Smooth muscle cell (in vitro differentiated cells): Measurements from ENCODE around the gene RAP1GAP. TPM values are rescaled to one million over a fixed set of nuclear protein-coding genes. Genes with fewer than 3 reads are reported as not detected.

Source experiments
- DNase-seq: peaks from one replicate; lab custom pipeline; 2025; ENCODE audit not compliant: unreplicated experiment; lab: John Stamatoyannopoulos, UW
- H2AFZ ChIP-seq: fragments of 200-600 bp; sonication (generic); 2 replicates; pipeline ENCODE4 v1.6.0; 2016; ENCODE audit warnings: antibody characterized with exemption, low read depth, mild to moderate bottlenecking
- H3F3A ChIP-seq: fragments of 200-600 bp; sonication (generic); 2 replicates; pipeline ENCODE4 v1.6.0; 2017; ENCODE audit warnings: antibody characterized with exemption, low read depth
- H3K27ac ChIP-seq: fragments of 200-600 bp; sonication (generic); 2 replicates; pipeline ENCODE4 v1.5.1; 2016; ENCODE audit warnings: low read depth, mild to moderate bottlenecking
- H3K27me3 ChIP-seq: fragments of 200-600 bp; sonication (generic); 2 replicates; pipeline ENCODE4 v1.6.1; 2016; ENCODE audit warnings: low read depth, mild to moderate bottlenecking
- H3K36me3 ChIP-seq: fragments of 200-600 bp; sonication (generic); 2 replicates; pipeline ENCODE4 v1.5.1; 2016; ENCODE audit warnings: low read depth
- H3K4me1 ChIP-seq: fragments of 200-600 bp; sonication (generic); 2 replicates; pipeline ENCODE4 v1.5.1; 2016; ENCODE audit warnings: low read depth
- H3K4me2 ChIP-seq: fragments of 200-600 bp; sonication (generic); 2 replicates; pipeline ENCODE4 v1.6.0; 2016; ENCODE audit warnings: mild to moderate bottlenecking
- H3K4me3 ChIP-seq: fragments of 200-600 bp; sonication (generic); 2 replicates; pipeline ENCODE4 v1.5.1; 2016; ENCODE audit warnings: mild to moderate bottlenecking
- H3K79me2 ChIP-seq: fragments of 200-600 bp; sonication (generic); 2 replicates; pipeline ENCODE4 v1.6.0; 2016; ENCODE audit warnings: low read depth, mild to moderate bottlenecking
- H3K9ac ChIP-seq: fragments of 200-600 bp; sonication (generic); 2 replicates; pipeline ENCODE4 v1.6.0; 2016; ENCODE audit warnings: low read depth
- H3K9me3 ChIP-seq: fragments of 200-600 bp; sonication (generic); replicated peaks from 2 replicates; pipeline ENCODE4 v1.5.1; 2016; ENCODE audit warnings: low read depth
- H4K20me1 ChIP-seq: fragments of 200-600 bp; sonication (generic); 2 replicates; pipeline ENCODE4 v1.6.0; 2016; ENCODE audit warnings: low read depth
- WGBS: methylation state at CpG from one replicate; pipeline ENCODE4 v1.1.7; 2016; ENCODE audit warnings: low lambda C conversion rate; 5-methylcytosine and 5-hydroxymethylcytosine counted together
- polyA plus RNA-seq: library from polyadenylated mRNA; unstranded; fragments of >200 nt; fragmentation: Nextera tagmentation; extraction: Ambion mirVana; gene quantifications from 2 replicates; pipeline ENCODE4 v1.2.1, GENCODE V29; 2016
- total RNA-seq: library from RNA; depleted of rRNA; stranded (reverse); fragments of >200 nt; gene quantifications from 2 replicates; pipeline ENCODE4 v1.2.3, GENCODE V29; 2014
- TF ChIP-seq, protein P1 (sequence below): fragments of 200-600 bp; sonication (generic); IDR thresholded peaks from 2 replicates; pipeline ENCODE4 v1.5.1; 2017; ENCODE audit warnings: borderline replicate concordance, mild to moderate bottlenecking, antibody characterized with exemption; ENCODE audit not compliant: insufficient read depth, poor library complexity, severe bottlenecking

Gene RAP1GAP
- total and polyA plus RNA-seq, 2 experiments from 2014 or later, result 0.99 to 4.1 TPM

DNA sequence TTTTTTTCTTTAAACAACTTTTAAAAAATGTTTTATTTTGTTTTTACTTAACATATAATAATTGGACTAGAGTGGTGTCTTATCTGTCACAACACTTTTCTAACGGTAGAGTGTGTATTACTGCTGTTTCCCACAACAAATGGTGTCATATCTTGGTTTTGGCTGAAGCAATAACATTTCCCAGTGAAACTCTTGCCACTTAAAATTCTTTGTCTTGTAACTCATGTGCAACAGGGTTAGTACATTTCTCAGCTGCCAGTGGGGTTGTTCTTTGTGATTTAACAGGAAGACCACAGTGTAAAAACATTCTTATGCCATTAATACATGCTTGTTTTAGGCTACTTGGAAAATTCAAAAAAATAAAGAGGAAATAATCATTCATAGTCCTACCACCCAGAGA is 116.4 kb downstream of the RAP1GAP start:
- no peak overlapping the region for H3K4me3 ChIP-seq
- H3K27me3 ChIP-seq, result no peaks in the 10 kb centered on the region
- no peak overlapping the region for H2AFZ ChIP-seq
- H3K4me1 ChIP-seq, result peaks cover 13% of the 10 kb centered on the region
- H3K27ac ChIP-seq, result peak overlapping the region; percentile 87
- H3F3A ChIP-seq, result peaks cover 6% of the 10 kb centered on the region
- no peak for DNase-seq
- no peaks in the 10 kb centered on the region for H3K79me2 ChIP-seq
- H3K9me3 ChIP-seq, result no peaks in the 10 kb centered on the region
- H4K20me1 ChIP-seq, result no peaks in the 10 kb centered on the region
- H3K9ac ChIP-seq, result no peak overlapping the region
- no peaks in the 10 kb centered on the region for H3K36me3 ChIP-seq
- WGBS, result 3% methylated on average over 1 of the region's 1 CpG
- H3K4me2 ChIP-seq, result peak overlapping the region; percentile 83
- TF ChIP-seq, protein P1, sequence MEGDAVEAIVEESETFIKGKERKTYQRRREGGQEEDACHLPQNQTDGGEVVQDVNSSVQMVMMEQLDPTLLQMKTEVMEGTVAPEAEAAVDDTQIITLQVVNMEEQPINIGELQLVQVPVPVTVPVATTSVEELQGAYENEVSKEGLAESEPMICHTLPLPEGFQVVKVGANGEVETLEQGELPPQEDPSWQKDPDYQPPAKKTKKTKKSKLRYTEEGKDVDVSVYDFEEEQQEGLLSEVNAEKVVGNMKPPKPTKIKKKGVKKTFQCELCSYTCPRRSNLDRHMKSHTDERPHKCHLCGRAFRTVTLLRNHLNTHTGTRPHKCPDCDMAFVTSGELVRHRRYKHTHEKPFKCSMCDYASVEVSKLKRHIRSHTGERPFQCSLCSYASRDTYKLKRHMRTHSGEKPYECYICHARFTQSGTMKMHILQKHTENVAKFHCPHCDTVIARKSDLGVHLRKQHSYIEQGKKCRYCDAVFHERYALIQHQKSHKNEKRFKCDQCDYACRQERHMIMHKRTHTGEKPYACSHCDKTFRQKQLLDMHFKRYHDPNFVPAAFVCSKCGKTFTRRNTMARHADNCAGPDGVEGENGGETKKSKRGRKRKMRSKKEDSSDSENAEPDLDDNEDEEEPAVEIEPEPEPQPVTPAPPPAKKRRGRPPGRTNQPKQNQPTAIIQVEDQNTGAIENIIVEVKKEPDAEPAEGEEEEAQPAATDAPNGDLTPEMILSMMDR, result no peak

DNA sequence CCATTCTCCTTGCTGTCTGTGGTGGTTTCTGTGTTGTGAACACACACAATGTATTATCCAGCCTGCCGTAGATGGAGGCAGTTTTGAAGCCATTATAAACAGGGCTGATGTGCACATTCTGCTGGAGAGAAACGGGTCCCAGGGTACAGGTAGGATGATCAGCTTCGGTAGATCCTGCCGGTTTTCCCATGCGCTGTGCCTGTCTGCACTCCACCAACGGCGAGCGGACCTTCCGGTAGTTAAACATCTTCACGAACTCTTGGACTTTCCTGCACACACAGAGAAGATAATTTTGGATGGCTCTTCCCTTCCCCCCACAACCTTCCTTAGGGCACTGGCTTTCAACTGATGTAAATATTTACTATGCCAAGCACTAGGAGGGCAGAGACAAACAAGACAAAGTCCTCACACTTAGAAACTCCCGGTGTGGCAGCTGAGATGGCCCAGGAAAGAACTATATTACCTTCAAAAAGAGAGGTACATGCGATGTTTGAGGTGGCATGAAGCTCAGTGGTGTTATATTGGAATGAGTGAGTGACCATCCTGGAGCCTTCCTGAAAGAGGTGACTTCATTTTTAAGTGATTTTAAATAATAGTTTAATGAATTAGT is 118.2 kb downstream of the RAP1GAP start:
- Histone ChIP-seq H3K4me3 (no peak overlapping the region), H4K20me1 (no peaks in the 10 kb centered on the region), H3K27me3 (no peaks in the 10 kb centered on the region), H3K4me2 (no peak overlapping the region), H2AFZ (no peak overlapping the region), H3K9ac (no peak overlapping the region), H3K27ac (no peak overlapping the region), H3K36me3 (no peaks in the 10 kb centered on the region), H3K4me1 (peaks cover 13% of the 10 kb centered on the region), H3K9me3 (no peaks in the 10 kb centered on the region), H3F3A (peaks cover 6% of the 10 kb centered on the region), H3K79me2 (no peaks in the 10 kb centered on the region)
- TF ChIP-seq, protein P1, result no peak
- WGBS, result 93% methylated on average over 12 of the region's 12 CpGs
- DNase-seq, result no peak

DNA sequence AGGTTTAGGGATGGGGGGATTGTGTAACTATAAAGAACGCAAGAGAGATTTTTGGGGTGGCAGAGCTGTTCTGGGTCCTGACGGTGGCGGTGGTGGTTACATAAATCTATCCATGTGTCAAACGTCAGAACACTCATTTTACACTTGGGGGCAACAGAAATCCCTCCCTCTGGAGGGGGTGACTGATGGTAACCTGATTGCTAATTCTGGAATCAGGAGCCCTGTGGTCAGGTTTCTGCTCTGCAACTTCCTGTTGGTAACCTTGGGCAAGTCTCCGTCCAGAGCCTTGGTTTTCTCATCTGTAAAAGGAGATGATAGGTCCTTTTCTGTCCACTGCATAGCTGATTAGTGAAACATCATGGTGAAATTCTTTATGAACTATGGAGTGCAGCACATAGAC is 119.1 kb downstream of the RAP1GAP start:
- no peak overlapping the region for H2AFZ ChIP-seq
- H3K9me3 ChIP-seq, result no peaks in the 10 kb centered on the region
- H3K4me3 ChIP-seq, result no peak overlapping the region
- H3K79me2 ChIP-seq, result no peaks in the 10 kb centered on the region
- no peak overlapping the region for H3K27ac ChIP-seq
- H3K4me2 ChIP-seq, result no peak overlapping the region
- TF ChIP-seq, protein P1, result no peak
- DNase-seq, result no peak
- H3K9ac ChIP-seq, result no peak overlapping the region
- no peaks in the 10 kb centered on the region for H3K36me3 ChIP-seq
- H3K27me3 ChIP-seq, result no peaks in the 10 kb centered on the region
- peaks cover 6% of the 10 kb centered on the region for H3F3A ChIP-seq
- 90% methylated on average over 5 of the region's 5 CpGs for WGBS
- H4K20me1 ChIP-seq, result no peaks in the 10 kb centered on the region
- H3K4me1 ChIP-seq, result peaks cover 13% of the 10 kb centered on the region

DNA sequence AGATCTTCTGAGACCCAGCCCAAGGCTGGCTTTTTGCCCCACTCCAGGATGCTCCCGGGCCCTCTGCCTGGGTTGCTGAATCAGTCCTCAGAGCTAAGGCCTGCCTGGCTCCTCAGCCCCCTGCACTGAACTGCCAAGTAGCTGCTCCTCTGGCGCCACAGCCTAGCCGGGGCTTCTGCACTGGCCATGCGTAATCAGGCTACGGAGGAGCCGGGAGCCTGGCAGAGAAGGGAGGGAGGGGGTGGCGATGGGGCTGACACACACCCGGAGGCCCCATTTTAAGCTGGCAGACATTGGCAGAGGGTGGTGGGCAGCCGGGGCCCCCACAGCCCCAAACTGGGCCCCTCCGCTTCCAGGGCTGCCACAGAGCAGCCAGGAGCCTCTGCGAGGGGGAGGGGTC is 121.3 kb downstream of the RAP1GAP start:
- Histone ChIP-seq H4K20me1 (no peaks in the 10 kb centered on the region), H3K79me2 (no peaks in the 10 kb centered on the region), H3K4me3 (no peak overlapping the region), H2AFZ (no peak overlapping the region), H3K4me2 (no peak overlapping the region), H3K9me3 (no peaks in the 10 kb centered on the region), H3K4me1 (peaks cover 2% of the 10 kb centered on the region), H3K36me3 (no peaks in the 10 kb centered on the region), H3K27me3 (no peaks in the 10 kb centered on the region), H3K9ac (no peak overlapping the region), H3K27ac (no peak overlapping the region), H3F3A (no peaks in the 10 kb centered on the region)
- DNase-seq, result no peak
- TF ChIP-seq, protein P1, result no peak
- 90% methylated on average over 10 of the region's 11 CpGs for WGBS
